A549 (cell line): ENCODE results near the gene E2F7. TPM values are rescaled to one million over a fixed set of nuclear protein-coding genes. Genes with fewer than 3 reads are reported as not detected.

Experiments used
- ATAC-seq, 2 experiments: fragments of 200-7000 bp in 1 of 2; fragments of >200 bp in 1 of 2; cut with Nextera tagmentation in 1 of 2; cut with Tn5 transposase in 1 of 2; 3 replicates each; pipeline versions ENCODE4 v1.8.0 to v1.9.1; 2018 to 2020; ENCODE audit warnings: mild to moderate bottlenecking in 1 of 2, moderate library complexity in 1 of 2
- CTCF ChIA-PET: fragments of 300-600 bp; sonication (Branson Sonifier 250); formaldehyde crosslinking; extraction: SDS; loops from one replicate; lab custom pipeline; 2021; ENCODE audit warnings: antibody characterized with exemption, inconsistent platforms; lab: Yijun Ruan, JAX
- POLR2A ChIA-PET: fragments of 350-600 bp; formaldehyde crosslinking; extraction: SDS; loops from one replicate; lab custom pipeline; 2021; ENCODE audit warnings: antibody characterized with exemption, inconsistent platforms; lab: Yijun Ruan, JAX
- DNase-seq, 2 experiments: peaks; one replicate each; pipeline versions ENCODE4 v3.0.0 to v3.0.0-alpha.2; 2011 to 2016; ENCODE audit warnings: low read depth in 1 of 2, low spot score in 1 of 2
- FAIRE-seq: peaks from 2 replicates; lab custom pipeline; 2011; peaks lifted over from hg19 to GRCh38; lab: Jason Lieb, UNC
- H3K27ac ChIP-seq, 2 experiments: fragments of >200 bp; sonication (Bioruptor Twin); formaldehyde crosslinking; 3 replicates each; pipeline ENCODE4 v1.5.1; 2016 to 2017
- H3K4me1 ChIP-seq: fragments of >200 bp; sonication (Bioruptor Twin); formaldehyde crosslinking; 3 replicates; pipeline ENCODE4 v1.6.1; 2016
- H3K4me2 ChIP-seq: fragments of >200 bp; sonication (Bioruptor Twin); formaldehyde crosslinking; 3 replicates; pipeline ENCODE4 v1.6.1; 2016
- H3K4me3 ChIP-seq: fragments of >200 bp; sonication (Bioruptor Twin); formaldehyde crosslinking; 3 replicates; pipeline ENCODE4 v1.5.1; 2016
- H3K9me3 ChIP-seq: fragments of >200 bp; sonication (Bioruptor Twin); formaldehyde crosslinking; 3 replicates; pipeline ENCODE4 v1.6.1; 2016
- BHLHE40 ChIP-seq: IDR thresholded peaks from 2 replicates; pipeline ENCODE4 v1.6.1; 2012; ENCODE audit warnings: low read depth, low read length, inconsistent platforms
- CEBPB ChIP-seq, 2 experiments: fragments of >200 bp in 1 of 2; sonication (Bioruptor Twin) in 1 of 2; formaldehyde crosslinking in 1 of 2; IDR thresholded peaks; 2 replicates each; pipeline ENCODE4 v1.6.1; 2012 to 2016
- EHF ChIP-seq: fragments of 250-450 bp; sonication (Bioruptor Pico); IDR thresholded peaks from 2 replicates; pipeline ENCODE4 v1.5.0; 2020; ENCODE audit warnings: mild to moderate bottlenecking
- FOSB ChIP-seq: fragments of 250-450 bp; sonication (Bioruptor Pico); IDR thresholded peaks from 2 replicates; pipeline ENCODE4 v1.5.0; 2020; ENCODE audit warnings: mild to moderate bottlenecking, moderate library complexity
- FOSL2 ChIP-seq, 2 experiments: fragments of 450-650 bp in 1 of 2; fragments of >200 bp in 1 of 2; sonication (Bioruptor Twin) in 1 of 2; formaldehyde crosslinking; IDR thresholded peaks; 2 replicates each; pipeline versions ENCODE4 v1.5.0 to v1.6.1; 2016 to 2020; ENCODE audit warnings: mild to moderate bottlenecking in 1 of 2, moderate library complexity in 1 of 2
- HOXA7 ChIP-seq: fragments of 250-450 bp; sonication (Bioruptor Pico); IDR thresholded peaks from 2 replicates; pipeline ENCODE4 v1.5.0; 2020; ENCODE audit warnings: mild to moderate bottlenecking, moderate library complexity
- HOXB13 ChIP-seq: fragments of 250-450 bp; sonication (Bioruptor Pico); IDR thresholded peaks from 2 replicates; pipeline ENCODE4 v1.5.0; 2020; ENCODE audit warnings: low read depth, mild to moderate bottlenecking, moderate library complexity
- HOXB5 ChIP-seq: fragments of 250-450 bp; sonication (Bioruptor Pico); IDR thresholded peaks from 2 replicates; pipeline ENCODE4 v1.5.0; 2020; ENCODE audit warnings: mild to moderate bottlenecking, moderate library complexity
- JUN ChIP-seq, 2 experiments: fragments of >200 bp; sonication (Bioruptor Twin); formaldehyde crosslinking; IDR thresholded peaks; 2 replicates in 1 of 2; 3 replicates in 1 of 2; pipeline ENCODE4 v1.6.1; 2016 to 2017
- KDM5A ChIP-seq: fragments of 200-600 bp; sonication (generic); IDR thresholded peaks from 2 replicates; pipeline ENCODE4 v1.6.1; 2016; ENCODE audit warnings: antibody characterized with exemption, mild to moderate bottlenecking
- MYC ChIP-seq: IDR thresholded peaks from 2 replicates; pipeline ENCODE4 v1.6.1; 2012; ENCODE audit warnings: mild to moderate bottlenecking, inconsistent platforms, low read length, improper control_type of control experiment, borderline replicate concordance
- NPAS2 ChIP-seq: fragments of 250-450 bp; sonication (Bioruptor Pico); IDR thresholded peaks from 2 replicates; pipeline ENCODE4 v1.8.0; 2022; ENCODE audit warnings: mild to moderate bottlenecking, moderate library complexity, borderline replicate concordance
- NR3C1 ChIP-seq: fragments of >200 bp; sonication (Bioruptor Twin); formaldehyde crosslinking; IDR thresholded peaks from 3 replicates; pipeline ENCODE4 v1.6.1; 2017
- POLR2AphosphoS2 ChIP-seq: conservative IDR thresholded peaks from 2 replicates; pipeline ENCODE4 v1.6.1; 2012; ENCODE audit warnings: low read length, improper control_type of control experiment, inconsistent platforms
- RARB ChIP-seq: fragments of 250-450 bp; sonication (Bioruptor Pico); IDR thresholded peaks from 2 replicates; pipeline ENCODE4 v1.8.0; 2021; ENCODE audit warnings: mild to moderate bottlenecking, moderate library complexity
- RFX5 ChIP-seq: fragments of 450-650 bp; IDR thresholded peaks from 2 replicates; pipeline ENCODE4 v1.7.1; 2014; ENCODE audit warnings: antibody characterized with exemption, mild to moderate bottlenecking, moderate library complexity
- RNF2 ChIP-seq: fragments of 200-600 bp; sonication (generic); IDR thresholded peaks from 2 replicates; pipeline ENCODE4 v1.6.1; 2016; ENCODE audit warnings: low read depth, mild to moderate bottlenecking, antibody characterized with exemption, moderate library complexity, borderline replicate concordance
- SMC3 ChIP-seq: fragments of >200 bp; sonication (Bioruptor Twin); formaldehyde crosslinking; IDR thresholded peaks from 3 replicates; pipeline ENCODE4 v1.6.1; 2018; ENCODE audit warnings: inconsistent platforms
- SREBF2 ChIP-seq: fragments of 450-650 bp; IDR thresholded peaks from 2 replicates; pipeline ENCODE4 v1.6.1; 2014; ENCODE audit warnings: mild to moderate bottlenecking, moderate library complexity
- ZC3H11A ChIP-seq: fragments of 450-650 bp; IDR thresholded peaks from 2 replicates; pipeline ENCODE4 v1.6.1; 2014; ENCODE audit warnings: antibody characterized with exemption, mild to moderate bottlenecking
- ZSCAN20 ChIP-seq: fragments of 250-450 bp; sonication (Bioruptor Pico); IDR thresholded peaks from 2 replicates; pipeline ENCODE4 v1.8.0; 2022; ENCODE audit warnings: mild to moderate bottlenecking, moderate library complexity
- WGBS: methylation state at CpG from one replicate; pipeline ENCODE4 v1.1.6; 2017; ENCODE audit errors: missing lambda C conversion rate; 5-methylcytosine and 5-hydroxymethylcytosine counted together
- polyA plus RNA-seq, 4 experiments: library from polyadenylated mRNA; depleted of rRNA in 3 of 4; stranded (reverse); fragments of >200 nt; fragmentation: RNase III in 1 of 4; extraction: RNeasy Plus Mini Kit Qiagen cat#74134 plus additional on column Dnase treatment in 1 of 4; gene quantifications; 2 replicates in 3 of 4; 3 replicates in 1 of 4; pipeline ENCODE4 v1.2.3, GENCODE V29; 2011 to 2017
- TF ChIP-seq, protein P1 (sequence below): IDR thresholded peaks from 2 replicates; pipeline ENCODE4 v1.6.1; 2012
- TF ChIP-seq, protein P2 (sequence below): fragments of 150-350 bp; IDR thresholded peaks from 2 replicates; pipeline ENCODE4 v1.6.1; 2014; ENCODE audit warnings: low read depth, mild to moderate bottlenecking, low read length
- TF ChIP-seq, protein P3 (sequence below): fragments of >200 bp; sonication (Bioruptor Twin); formaldehyde crosslinking; IDR thresholded peaks from 3 replicates; pipeline ENCODE4 v1.6.1; 2016
- TF ChIP-seq, protein P4 (sequence below): fragments of 450-650 bp; IDR thresholded peaks from 2 replicates; pipeline ENCODE4 v1.6.1; 2014; ENCODE audit warnings: antibody characterized with exemption
- TF ChIP-seq, protein P5 (sequence below): fragments of >200 bp; sonication (Bioruptor Twin); formaldehyde crosslinking; IDR thresholded peaks from 2 replicates; pipeline ENCODE4 v1.6.1; 2016

The E2F7 gene
- polyA plus RNA-seq, 2 of the 4 experiments (the other 2 are of a cell fraction), result 5.0 to 12.2 TPM

DNA sequence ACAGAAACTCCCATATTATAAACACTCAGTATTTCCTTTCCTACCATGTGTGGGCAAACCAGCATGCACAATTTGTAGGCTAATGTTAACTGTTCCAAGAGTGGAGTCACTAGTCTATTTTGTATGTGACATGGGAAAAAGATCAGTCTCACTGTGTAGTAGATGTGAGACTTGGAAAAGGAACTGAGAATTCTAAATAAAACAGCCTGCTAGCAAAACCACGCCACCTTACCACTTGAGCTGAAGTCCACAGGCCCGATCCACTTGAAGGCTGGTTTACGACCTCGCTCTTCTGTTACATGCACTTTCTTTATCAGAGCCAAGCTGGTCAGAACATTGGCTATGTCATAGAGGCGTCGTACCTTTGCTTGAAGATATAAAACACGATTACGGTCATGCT lies 22.5 kb downstream of the E2F7 start:
- 95% methylated on average over 8 of the region's 8 CpGs for WGBS
- no peak overlapping the region for H3K4me3 ChIP-seq
- ATAC-seq, result no peak
- ChIA-PET POLR2A (no interaction called here), CTCF (interaction anchor here (0.6 to 1.9 kb wide), 3 partner anchors 9 to 100 kb away, joined by 4 to 6 read pairs (median 6); no protein-coding TSS in a partner anchor)
- H3K4me1 ChIP-seq, result no peaks in the 10 kb centered on the region
- H3K4me2 ChIP-seq, result no peak overlapping the region
- no peak for DNase-seq
- FAIRE-seq, result no peak
- H3K9me3 ChIP-seq, result no peaks in the 10 kb centered on the region
- H3K27ac ChIP-seq, result no peak overlapping the region
- TF ChIP-seq BHLHE40 (no peak), NPAS2 (CRISPR knock-in tag) (no peak), KDM5A (no peak), JUN (IDR thresholded peaks at IDR 0.05) (no peak), SMC3 (no peak), FOSL2 (IDR thresholded peaks at IDR 0.05) (no peak), FOSL2 (CRISPR knock-in tag; IDR thresholded peaks at IDR 0.05) (no peak), HOXB5 (CRISPR knock-in tag) (no peak), ZSCAN20 (CRISPR knock-in tag) (no peak), SREBF2 (no peak)
- TF ChIP-seq, protein P1, sequence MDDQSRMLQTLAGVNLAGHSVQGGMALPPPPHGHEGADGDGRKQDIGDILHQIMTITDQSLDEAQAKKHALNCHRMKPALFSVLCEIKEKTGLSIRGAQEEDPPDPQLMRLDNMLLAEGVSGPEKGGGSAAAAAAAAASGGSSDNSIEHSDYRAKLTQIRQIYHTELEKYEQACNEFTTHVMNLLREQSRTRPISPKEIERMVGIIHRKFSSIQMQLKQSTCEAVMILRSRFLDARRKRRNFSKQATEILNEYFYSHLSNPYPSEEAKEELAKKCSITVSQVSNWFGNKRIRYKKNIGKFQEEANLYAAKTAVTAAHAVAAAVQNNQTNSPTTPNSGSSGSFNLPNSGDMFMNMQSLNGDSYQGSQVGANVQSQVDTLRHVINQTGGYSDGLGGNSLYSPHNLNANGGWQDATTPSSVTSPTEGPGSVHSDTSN, result no peak
- TF ChIP-seq, protein P2, sequence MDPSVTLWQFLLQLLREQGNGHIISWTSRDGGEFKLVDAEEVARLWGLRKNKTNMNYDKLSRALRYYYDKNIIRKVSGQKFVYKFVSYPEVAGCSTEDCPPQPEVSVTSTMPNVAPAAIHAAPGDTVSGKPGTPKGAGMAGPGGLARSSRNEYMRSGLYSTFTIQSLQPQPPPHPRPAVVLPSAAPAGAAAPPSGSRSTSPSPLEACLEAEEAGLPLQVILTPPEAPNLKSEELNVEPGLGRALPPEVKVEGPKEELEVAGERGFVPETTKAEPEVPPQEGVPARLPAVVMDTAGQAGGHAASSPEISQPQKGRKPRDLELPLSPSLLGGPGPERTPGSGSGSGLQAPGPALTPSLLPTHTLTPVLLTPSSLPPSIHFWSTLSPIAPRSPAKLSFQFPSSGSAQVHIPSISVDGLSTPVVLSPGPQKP, result no peak
- TF ChIP-seq, protein P3, sequence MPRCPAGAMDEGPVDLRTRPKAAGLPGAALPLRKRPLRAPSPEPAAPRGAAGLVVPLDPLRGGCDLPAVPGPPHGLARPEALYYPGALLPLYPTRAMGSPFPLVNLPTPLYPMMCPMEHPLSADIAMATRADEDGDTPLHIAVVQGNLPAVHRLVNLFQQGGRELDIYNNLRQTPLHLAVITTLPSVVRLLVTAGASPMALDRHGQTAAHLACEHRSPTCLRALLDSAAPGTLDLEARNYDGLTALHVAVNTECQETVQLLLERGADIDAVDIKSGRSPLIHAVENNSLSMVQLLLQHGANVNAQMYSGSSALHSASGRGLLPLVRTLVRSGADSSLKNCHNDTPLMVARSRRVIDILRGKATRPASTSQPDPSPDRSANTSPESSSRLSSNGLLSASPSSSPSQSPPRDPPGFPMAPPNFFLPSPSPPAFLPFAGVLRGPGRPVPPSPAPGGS, result no peak
- TF ChIP-seq, protein P4, sequence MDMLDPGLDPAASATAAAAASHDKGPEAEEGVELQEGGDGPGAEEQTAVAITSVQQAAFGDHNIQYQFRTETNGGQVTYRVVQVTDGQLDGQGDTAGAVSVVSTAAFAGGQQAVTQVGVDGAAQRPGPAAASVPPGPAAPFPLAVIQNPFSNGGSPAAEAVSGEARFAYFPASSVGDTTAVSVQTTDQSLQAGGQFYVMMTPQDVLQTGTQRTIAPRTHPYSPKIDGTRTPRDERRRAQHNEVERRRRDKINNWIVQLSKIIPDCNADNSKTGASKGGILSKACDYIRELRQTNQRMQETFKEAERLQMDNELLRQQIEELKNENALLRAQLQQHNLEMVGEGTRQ, result no peak

DNA sequence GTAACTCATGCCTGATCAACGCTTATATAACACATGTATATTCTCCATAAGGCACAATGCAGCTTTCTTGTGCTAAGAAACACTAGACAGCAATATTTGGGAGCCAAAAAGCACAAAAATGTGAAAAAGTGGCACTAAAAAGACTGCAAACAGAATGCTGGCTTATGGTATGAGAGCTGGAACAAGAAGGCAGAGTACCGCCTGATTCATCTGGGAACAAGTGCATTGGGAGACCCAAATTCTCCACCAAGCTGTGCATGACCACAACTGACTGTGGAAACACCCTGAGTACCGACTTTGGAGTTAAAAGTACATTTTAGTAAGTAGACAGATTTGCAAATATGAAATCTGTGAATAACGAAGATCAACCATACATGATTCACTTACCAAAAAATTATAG lies 25.1 kb downstream of the E2F7 start:
- no peak for ATAC-seq
- 88% methylated on average over 4 of the region's 4 CpGs for WGBS
- POLR2A ChIA-PET, result no interaction called here
- Histone ChIP-seq H3K9me3 (no peaks in the 10 kb centered on the region), H3K27ac (no peak overlapping the region), H3K4me3 (no peak overlapping the region), H3K4me2 (no peak overlapping the region), H3K4me1 (no peaks in the 10 kb centered on the region)
- no peak for DNase-seq
- FAIRE-seq, result no peak
- TF ChIP-seq, protein P2, result no peak
- TF ChIP-seq RFX5 (no peak), ZC3H11A (no peak), EHF (no peak), CEBPB (IDR thresholded peaks at IDR 0.05) (no peak), RARB (CRISPR knock-in tag) (no peak), NR3C1 (no peak), KDM5A (no peak), RNF2 (no peak), POLR2AphosphoS2 (no peak), FOSB (no peak), HOXA7 (no peak), HOXB13 (CRISPR knock-in tag) (no peak), MYC (no peak)
- TF ChIP-seq, protein P3, result no peak
- TF ChIP-seq, protein P5, sequence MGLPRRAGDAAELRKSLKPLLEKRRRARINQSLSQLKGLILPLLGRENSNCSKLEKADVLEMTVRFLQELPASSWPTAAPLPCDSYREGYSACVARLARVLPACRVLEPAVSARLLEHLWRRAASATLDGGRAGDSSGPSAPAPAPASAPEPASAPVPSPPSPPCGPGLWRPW, result no peak
- CTCF ChIA-PET, result interaction anchor here (1.0 to 1.3 kb wide), 2 partner anchors 9 kb away, joined by 3 to 4 read pairs; no protein-coding TSS in a partner anchor
